ENCODE data around the gene PRR12. TPM values are rescaled to one million over a fixed set of nuclear protein-coding genes. Genes with fewer than 3 reads are reported as not detected.

Gene PRR12
- total RNA-seq, 1 experiment from 2014 or later = 22.9 TPM

DNA sequence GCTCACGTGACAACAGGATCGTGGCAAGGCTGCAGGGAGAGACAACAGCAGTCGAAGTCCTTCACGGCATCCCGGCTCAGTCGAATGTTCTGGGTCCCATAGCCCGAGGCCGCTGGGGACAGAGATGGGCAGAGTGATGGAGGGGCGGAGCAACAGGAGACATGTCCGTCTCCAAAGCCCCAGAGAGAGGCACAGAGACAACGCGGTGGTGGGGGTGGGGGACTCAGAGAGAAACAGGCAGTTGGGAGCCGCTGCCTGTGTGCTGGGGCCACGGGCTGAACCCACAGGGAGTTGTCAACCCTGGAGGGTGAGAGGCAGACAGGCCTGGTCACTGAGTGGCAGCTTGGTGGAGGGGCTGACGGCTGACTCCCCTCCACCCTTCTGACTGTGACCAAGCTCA, 31.1 kb upstream of the PRR12 start:
- ChIA-PET POLR2A (no interaction called here), CTCF (no interaction called here)
- TF ChIP-seq, protein P1, sequence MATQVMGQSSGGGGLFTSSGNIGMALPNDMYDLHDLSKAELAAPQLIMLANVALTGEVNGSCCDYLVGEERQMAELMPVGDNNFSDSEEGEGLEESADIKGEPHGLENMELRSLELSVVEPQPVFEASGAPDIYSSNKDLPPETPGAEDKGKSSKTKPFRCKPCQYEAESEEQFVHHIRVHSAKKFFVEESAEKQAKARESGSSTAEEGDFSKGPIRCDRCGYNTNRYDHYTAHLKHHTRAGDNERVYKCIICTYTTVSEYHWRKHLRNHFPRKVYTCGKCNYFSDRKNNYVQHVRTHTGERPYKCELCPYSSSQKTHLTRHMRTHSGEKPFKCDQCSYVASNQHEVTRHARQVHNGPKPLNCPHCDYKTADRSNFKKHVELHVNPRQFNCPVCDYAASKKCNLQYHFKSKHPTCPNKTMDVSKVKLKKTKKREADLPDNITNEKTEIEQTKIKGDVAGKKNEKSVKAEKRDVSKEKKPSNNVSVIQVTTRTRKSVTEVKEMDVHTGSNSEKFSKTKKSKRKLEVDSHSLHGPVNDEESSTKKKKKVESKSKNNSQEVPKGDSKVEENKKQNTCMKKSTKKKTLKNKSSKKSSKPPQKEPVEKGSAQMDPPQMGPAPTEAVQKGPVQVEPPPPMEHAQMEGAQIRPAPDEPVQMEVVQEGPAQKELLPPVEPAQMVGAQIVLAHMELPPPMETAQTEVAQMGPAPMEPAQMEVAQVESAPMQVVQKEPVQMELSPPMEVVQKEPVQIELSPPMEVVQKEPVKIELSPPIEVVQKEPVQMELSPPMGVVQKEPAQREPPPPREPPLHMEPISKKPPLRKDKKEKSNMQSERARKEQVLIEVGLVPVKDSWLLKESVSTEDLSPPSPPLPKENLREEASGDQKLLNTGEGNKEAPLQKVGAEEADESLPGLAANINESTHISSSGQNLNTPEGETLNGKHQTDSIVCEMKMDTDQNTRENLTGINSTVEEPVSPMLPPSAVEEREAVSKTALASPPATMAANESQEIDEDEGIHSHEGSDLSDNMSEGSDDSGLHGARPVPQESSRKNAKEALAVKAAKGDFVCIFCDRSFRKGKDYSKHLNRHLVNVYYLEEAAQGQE (IDR thresholded peaks at IDR 0.05; ENCODE audit: insufficient read depth in 1 of 2, low read depth in 2 of 2, low read length in 1 of 2) = no peak
- TF ChIP-seq TCF7L2 (IDR thresholded peaks at IDR 0.05; ENCODE audit: low read depth, low read length) = no peak
- TF ChIP-seq SIN3A (IDR thresholded peaks at IDR 0.05; ENCODE audit: borderline replicate concordance, insufficient read depth, low read depth, low read length) = no peak
- no peak for TF ChIP-seq POLR2AphosphoS5 (IDR thresholded peaks at IDR 0.05; ENCODE audit: low read depth, low read length)
- Histone ChIP-seq H3K9me3 (ENCODE audit: control insufficient read depth, insufficient read depth, low read depth, low read length) (no peaks in the 10 kb centered on the region), H3K27ac (ENCODE audit: low read length) (no peak overlapping the region), H3K4me3 (ENCODE audit: low read depth in 2 of 2, low read length in 2 of 2) (no peak overlapping the region), H3K27me3 (ENCODE audit: control insufficient read depth, insufficient read depth, low read length) (no peaks in the 10 kb centered on the region), H3K36me3 (ENCODE audit: control insufficient read depth, insufficient read depth, low read length) (no peaks in the 10 kb centered on the region; the same call in 1 of the 2 replicates), H3K4me1 (ENCODE audit: control insufficient read depth, insufficient read depth, low read length) (no peaks in the 10 kb centered on the region)
- BruUV-seq (replicated peaks) = no TSS peak
- intact Hi-C loops (cut with micrococcal nuclease; ENCODE audit: unreplicated experiment) (no loop called here), in situ Hi-C loops (cut with HindIII; ENCODE audit: low pct_unique_long_range_greater_than_20kb, low sequenced_read_pairs) (no loop called here)
- no peak for ATAC-seq
- DNase-seq (ENCODE audit: low read depth, low spot score) = no peak

DNA sequence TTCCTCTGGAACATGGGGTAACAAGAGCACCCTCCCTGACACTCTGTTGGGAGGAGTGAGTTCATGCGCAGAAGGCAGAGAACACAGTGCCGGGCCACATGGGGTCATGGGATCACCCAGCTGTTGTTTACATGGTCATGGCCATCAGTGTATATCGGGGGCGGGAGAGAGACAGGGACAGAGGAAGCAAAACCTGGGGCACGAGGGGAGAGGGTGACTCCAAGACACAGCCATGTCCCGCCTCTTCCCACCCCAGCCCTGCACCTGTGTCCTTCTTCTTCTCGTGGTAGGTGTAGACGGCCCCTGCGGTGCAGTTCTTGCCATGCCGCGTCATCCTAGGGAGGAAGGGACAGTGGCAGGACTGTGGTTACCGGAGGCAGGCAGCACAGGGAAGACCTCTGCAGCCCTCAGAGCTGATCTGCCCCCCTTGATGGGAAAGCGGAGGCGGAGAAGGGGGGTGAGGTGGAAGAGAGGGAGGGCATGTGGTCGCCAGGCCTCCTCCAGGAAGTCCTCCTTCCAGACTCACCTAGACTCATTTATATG, 30.6 kb upstream of the PRR12 start:
- ATAC-seq (no peak), DNase-seq (ENCODE audit: low read depth, low spot score) (no peak)
- no peaks in the 10 kb centered on the region for H3K4me1 ChIP-seq (ENCODE audit: control insufficient read depth, insufficient read depth, low read length)
- H3K9me3 ChIP-seq (ENCODE audit: control insufficient read depth, insufficient read depth, low read depth, low read length) = no peaks in the 10 kb centered on the region
- no peak overlapping the region for H3K27ac ChIP-seq (ENCODE audit: low read length)
- no peaks in the 10 kb centered on the region for H3K27me3 ChIP-seq (ENCODE audit: control insufficient read depth, insufficient read depth, low read length)
- ChIA-PET POLR2A (no interaction called here), CTCF (no interaction called here)
- BruUV-seq (replicated peaks) = no TSS peak
- TF ChIP-seq POLR2AphosphoS5 (IDR thresholded peaks at IDR 0.05; ENCODE audit: low read depth, low read length) (no peak), SIN3A (IDR thresholded peaks at IDR 0.05; ENCODE audit: borderline replicate concordance, insufficient read depth, low read depth, low read length) (no peak), TCF7L2 (IDR thresholded peaks at IDR 0.05; ENCODE audit: low read depth, low read length) (no peak)
- TF ChIP-seq, protein P2, sequence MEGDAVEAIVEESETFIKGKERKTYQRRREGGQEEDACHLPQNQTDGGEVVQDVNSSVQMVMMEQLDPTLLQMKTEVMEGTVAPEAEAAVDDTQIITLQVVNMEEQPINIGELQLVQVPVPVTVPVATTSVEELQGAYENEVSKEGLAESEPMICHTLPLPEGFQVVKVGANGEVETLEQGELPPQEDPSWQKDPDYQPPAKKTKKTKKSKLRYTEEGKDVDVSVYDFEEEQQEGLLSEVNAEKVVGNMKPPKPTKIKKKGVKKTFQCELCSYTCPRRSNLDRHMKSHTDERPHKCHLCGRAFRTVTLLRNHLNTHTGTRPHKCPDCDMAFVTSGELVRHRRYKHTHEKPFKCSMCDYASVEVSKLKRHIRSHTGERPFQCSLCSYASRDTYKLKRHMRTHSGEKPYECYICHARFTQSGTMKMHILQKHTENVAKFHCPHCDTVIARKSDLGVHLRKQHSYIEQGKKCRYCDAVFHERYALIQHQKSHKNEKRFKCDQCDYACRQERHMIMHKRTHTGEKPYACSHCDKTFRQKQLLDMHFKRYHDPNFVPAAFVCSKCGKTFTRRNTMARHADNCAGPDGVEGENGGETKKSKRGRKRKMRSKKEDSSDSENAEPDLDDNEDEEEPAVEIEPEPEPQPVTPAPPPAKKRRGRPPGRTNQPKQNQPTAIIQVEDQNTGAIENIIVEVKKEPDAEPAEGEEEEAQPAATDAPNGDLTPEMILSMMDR (IDR thresholded peaks at IDR 0.05) = no peak
- TF ChIP-seq, protein P1 (IDR thresholded peaks at IDR 0.05; ENCODE audit: insufficient read depth in 1 of 2, low read depth in 2 of 2, low read length in 1 of 2) = no peak
- in situ Hi-C loops (cut with HindIII; ENCODE audit: low pct_unique_long_range_greater_than_20kb, low sequenced_read_pairs) (no loop called here), intact Hi-C loops (cut with micrococcal nuclease; ENCODE audit: unreplicated experiment) (no loop called here)
- H3K36me3 ChIP-seq (ENCODE audit: control insufficient read depth, insufficient read depth, low read length) = no peaks in the 10 kb centered on the region; the same call in 1 of the 2 replicates
- H3K4me3 ChIP-seq (ENCODE audit: low read depth in 2 of 2, low read length in 2 of 2) = no peak overlapping the region
